Inflammatory macrophage treated with lipopolysaccharide for 4 hours (primary cell): ENCODE measurements around the gene CBX2.
A peak's percentile ranks its signal among the peaks of the same experiment; 100 is the strongest.
"Not testable (repeated sequence)": the region's sequence is repeated elsewhere in the genome, so short reads cannot be mapped to it uniquely, and the experiment has no call there.

Source experiments
- DNase-seq: peaks from one replicate; pipeline ENCODE4 v3.0.0-alpha.2; 2020

The CBX2 gene

DNA sequence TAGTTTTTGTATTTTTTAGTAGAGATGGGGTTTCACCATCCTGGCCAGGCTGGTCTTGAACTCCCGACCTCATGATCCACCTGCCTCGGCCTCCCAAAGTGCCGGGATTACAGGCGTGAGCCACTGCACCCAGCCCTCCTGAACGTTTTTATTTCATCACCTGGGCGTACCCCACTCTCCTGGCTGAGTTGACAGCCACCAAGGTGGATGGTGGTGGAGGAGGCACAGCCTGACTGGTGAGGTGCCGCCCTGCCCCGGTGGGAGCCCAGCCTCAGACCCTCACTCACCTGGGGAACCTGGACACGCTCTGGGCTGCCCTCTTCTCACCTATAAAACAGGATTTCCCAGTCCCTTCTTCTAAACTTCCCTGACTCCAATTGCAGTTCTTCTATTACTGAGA, 5.2 kb upstream of the CBX2 start:
- DNase-seq = not testable (repeated sequence)

DNA sequence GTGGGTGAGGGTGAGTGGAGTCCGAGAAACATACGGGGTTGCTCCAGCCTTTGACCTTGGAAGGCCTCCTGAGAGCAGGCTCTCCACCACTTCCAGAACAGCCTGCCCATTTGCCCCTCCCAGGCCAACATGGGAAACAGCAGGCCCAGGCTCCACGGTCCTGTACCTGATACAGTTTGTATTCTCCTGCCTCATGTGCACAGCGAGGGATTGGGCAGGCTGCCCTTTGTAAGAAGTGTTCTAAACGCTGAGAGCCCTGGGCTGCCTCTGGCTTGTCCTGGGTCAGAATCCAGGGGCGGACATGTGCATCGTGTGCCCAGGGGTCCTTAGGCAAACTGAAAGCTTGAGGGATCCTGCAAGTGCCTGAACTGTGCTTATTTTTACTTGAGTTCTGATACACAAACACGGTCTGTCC, 3.4 kb upstream of the CBX2 start:
- DNase-seq = no peak

DNA sequence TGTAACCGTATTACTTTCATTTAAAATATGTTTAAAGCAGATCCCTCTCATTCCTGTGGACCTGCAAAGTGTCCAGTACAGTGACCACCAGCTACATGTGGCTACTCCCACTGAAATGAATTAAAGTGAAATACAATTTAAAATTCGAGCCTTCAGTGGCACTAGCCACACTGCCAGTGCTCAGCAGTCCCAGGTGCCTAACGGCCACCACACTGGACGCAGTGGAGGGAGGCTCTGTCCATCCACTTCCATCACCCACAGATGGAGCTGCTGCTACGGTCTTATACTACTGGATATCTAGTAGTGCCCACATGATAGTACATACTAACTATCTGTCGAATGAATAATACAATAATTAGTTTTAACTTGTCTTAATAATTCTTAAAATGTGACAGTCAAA, 2.3 kb upstream of the CBX2 start:
- DNase-seq = no peak

DNA sequence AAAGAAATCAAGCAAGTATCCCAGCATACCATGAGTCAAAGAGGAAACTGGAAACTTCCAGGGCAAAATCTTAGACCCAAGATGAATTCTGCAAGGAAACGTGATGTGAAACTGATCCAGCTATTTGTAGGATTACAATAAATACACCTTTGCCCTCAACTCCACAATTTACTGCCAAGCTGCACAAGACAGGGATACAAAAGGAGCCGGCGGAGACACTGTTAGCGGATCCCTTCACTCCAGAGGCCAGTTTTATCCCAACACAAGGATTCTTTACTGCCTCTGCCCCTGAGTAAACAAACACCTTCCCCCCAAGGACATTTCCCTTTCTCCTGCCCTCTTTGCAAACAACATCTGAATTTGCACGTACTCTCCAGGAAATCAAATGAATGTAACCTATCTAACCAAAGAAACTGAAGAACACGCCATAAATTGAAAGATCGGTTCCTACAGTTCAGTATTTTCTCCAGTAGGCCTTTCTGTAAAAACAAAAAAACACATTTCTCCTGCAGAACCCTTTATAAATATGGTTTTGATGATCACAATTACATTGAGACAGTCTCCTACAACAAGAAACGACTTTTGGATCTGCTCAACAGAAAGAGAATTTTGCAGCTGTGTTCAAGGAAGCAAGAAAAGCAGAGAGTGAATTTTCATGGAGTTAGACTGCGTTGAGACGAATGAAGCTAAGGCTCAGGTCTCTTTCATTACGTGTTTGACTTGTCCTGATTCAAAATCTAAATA, 1.4 kb upstream of the CBX2 start:
- DNase-seq = no peak

DNA sequence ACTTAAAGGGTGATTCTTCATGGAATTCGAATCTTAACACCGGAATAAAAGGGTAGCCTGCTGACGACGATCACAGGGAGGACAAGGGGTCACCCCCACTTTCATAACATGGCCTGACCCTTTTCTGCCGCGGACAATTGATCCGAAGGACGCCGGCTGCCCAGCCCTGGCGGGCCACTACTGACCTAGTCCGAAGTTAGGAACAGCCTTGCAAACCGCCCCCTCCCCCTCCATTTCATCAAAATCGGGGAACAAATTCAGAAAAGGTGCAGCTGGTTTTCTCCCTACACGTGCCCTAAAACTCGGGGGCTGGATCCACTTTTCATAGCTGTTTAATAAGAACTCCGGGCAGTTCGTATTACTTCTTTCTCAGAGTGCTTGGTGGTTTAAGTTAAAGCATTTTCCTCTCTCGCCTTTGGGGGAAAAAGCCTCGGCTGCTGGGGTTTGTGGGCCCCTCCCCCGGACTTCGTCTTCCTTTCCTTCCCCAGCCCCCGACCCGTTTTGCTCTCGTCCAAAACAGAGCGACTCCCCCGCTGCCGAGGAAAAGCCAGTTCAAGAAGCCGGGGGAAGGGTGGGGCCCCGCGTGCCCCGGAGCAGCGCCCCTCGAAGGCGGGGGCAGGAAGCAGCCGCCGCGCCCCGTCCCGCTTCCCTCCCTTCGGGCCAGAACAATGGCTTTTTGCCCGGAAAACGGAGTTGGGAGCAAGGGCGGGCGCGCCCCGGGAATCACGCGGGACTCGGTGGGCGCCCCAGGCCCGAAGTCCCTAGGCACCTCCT, 641 bp upstream of the CBX2 start:
- peak; percentile 13 for DNase-seq

DNA sequence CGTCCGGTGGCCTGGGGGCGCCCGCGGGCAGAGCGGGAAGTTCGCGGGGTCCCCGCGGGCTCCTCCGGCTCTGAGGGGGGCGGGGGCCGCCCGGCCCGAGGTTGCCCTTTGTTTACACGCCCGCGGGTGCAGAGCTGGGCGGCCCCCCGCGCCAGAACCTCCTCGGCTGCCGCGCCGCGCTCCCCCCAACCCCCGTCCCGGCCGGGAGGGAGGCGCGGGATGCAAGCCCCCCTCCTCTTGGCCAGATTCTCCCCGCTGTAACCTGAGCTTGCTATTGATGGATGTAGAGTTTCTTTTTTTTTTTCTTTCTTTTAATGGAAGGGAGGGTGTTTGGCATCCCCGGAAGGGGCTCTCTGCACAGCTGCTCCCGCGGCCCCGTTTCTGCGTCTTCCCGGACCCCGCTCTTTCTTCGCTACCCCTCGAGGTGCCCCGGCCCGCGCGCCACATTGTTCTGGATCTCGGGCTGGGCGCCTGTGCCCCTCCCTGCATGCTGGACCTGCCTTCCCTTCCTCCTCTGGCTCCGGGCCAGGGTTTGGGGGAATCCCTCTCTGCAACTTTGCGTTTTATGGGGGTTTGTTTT, 646 bp downstream of the CBX2 start:
- DNase-seq = no peak

DNA sequence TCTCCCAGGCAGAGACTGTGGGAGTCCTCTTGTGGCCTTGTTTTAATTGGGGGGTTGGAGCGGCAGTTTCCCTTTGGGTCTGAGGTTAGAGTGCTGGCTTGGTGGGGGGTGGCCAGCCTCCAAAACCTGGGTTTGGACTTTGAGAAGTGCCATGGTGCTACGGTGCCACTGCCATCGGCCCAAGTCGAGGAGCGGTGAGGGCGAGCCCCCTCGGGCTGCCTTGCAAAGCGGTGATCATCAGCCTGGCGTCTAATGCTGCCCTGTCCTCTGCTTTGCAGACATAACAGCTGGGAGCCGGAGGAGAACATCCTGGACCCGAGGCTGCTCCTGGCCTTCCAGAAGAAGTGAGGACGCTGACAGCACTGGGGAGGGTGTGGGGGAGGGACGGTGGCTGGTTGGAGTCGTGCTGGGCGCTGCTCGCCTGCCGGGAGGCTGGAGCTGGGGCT, 1.2 kb downstream of the CBX2 start:
- no peak for DNase-seq

DNA sequence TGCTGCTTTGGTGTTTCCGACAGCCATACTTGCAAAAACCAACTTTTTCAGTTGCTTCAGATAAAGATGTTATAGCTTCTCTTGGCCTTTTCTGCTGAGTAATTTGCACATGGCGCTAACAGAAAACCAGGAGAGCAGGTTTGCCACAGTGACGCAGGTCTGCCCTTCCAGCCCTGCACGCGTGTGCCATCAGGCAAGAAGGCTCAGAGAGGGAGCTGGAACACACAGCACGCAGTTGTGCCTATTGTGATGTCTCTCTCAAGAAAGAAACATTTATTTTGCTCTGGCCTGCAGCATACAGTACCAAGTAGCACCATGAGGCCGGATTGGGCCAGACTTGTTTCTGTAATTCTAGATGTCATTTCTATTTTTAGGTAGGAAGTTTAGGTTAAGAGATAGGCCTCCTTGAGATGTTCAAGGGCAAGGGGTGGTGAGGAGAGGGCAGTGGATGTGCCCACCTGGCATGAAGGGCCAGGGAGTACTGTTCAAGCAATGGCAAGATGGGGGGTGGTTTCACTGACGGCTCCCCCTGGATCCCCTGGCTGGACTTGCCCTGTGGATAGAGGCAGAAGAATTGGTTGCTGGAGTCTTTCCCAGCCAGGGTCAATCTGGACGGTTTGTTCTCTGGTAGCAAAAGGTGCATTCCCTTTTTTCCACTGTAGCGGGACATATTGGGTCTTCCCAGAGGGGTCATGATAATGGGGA, 1.9 kb downstream of the CBX2 start:
- no peak for DNase-seq

DNA sequence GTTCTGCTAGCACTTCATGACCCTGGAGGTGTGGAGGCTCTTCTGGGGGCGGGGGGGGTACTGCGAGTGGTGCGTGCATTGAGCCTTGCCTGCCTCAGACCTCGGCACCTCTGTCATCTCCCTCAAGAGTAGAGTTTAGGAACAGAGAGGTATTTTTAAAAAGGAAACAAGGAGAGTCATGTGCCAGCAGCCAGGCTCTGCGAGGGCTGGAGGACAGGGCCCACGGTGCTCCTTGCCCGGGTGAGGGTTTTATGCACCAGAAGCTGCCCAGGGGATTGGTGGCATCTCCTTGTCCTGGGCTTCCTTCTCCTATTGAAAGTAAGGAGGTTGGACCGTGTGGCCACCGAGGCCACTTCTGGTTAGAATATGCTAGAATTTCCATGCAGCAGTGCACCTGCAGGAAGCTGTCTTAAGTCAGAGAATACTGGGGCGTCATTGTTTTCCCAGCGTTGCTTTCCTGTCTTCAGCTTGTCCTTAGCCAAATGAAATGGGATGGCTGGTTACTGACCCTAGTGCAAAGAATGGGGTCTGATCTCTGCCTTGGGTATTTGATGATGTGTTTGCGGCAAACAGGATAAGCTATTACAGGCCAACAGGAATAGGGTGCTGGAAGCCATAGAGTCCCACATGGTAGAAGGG, 3.2 kb downstream of the CBX2 start:
- no peak for DNase-seq

DNA sequence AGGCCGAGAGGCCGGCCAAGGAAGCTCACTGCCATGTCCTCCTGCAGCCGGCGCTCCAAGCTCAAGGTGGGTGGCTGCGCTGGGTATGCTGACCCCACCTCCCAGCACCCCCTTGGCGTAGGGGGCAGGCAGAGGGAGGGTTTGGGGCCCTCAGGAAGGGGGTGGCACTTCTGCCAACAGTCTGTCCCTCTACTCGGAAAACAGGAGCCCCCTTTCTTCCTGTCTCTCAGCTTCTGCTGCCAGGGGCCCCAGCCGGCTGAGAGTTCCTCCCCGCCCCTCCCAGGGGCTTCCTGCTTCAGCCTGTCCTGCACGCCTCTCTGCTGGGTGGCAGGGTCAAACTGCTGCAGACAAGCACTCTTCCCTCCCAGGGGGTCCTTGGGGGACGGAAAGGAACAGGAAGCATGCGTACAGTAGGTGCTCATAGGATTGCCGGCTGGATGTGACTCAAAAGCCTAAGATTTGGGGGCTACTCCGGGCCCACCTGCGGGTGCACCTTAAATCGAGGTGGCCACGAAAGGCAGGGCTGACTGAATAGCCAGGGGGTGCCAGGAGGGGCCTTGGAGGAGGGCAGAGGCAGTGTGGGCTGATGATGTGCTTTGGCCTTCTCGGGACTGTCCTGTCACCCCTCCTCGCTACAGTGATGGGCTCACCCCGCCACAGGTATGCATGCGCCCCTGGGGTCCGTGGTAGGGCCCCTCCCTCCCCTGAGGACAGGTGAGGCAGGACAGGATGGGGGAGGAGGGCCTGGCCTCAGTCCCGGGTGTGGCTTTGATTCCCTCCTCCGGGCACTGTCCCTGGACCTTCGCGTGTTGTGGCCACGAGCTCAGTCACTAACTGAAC, 4.0 kb downstream of the CBX2 start:
- no peak for DNase-seq

DNA sequence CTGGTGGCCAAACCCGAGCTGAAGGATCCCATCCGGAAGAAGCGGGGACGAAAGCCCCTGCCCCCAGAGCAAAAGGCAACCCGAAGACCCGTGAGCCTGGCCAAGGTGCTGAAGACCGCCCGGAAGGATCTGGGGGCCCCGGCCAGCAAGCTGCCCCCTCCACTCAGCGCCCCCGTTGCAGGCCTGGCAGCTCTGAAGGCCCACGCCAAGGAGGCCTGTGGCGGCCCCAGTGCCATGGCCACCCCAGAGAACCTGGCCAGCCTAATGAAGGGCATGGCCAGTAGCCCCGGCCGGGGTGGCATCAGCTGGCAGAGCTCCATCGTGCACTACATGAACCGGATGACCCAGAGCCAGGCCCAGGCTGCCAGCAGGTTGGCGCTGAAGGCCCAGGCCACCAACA, 5.9 kb downstream of the CBX2 start:
- no peak for DNase-seq

DNA sequence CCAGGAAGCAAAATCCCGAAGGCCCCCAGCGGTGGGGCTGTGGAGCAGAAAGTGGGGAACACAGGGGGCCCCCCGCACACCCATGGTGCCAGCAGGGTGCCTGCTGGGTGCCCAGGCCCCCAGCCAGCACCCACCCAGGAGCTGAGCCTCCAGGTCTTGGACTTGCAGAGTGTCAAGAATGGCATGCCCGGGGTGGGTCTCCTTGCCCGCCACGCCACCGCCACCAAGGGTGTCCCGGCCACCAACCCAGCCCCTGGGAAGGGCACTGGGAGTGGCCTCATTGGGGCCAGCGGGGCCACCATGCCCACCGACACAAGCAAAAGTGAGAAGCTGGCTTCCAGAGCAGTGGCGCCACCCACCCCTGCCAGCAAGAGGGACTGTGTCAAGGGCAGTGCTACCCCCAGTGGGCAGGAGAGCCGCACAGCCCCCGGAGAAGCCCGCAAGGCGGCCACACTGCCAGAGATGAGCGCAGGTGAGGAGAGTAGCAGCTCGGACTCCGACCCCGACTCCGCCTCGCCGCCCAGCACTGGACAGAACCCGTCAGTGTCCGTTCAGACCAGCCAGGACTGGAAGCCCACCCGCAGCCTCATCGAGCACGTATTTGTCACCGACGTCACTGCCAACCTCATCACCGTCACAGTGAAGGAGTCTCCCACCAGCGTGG, 6.5 kb downstream of the CBX2 start:
- DNase-seq = no peak

DNA sequence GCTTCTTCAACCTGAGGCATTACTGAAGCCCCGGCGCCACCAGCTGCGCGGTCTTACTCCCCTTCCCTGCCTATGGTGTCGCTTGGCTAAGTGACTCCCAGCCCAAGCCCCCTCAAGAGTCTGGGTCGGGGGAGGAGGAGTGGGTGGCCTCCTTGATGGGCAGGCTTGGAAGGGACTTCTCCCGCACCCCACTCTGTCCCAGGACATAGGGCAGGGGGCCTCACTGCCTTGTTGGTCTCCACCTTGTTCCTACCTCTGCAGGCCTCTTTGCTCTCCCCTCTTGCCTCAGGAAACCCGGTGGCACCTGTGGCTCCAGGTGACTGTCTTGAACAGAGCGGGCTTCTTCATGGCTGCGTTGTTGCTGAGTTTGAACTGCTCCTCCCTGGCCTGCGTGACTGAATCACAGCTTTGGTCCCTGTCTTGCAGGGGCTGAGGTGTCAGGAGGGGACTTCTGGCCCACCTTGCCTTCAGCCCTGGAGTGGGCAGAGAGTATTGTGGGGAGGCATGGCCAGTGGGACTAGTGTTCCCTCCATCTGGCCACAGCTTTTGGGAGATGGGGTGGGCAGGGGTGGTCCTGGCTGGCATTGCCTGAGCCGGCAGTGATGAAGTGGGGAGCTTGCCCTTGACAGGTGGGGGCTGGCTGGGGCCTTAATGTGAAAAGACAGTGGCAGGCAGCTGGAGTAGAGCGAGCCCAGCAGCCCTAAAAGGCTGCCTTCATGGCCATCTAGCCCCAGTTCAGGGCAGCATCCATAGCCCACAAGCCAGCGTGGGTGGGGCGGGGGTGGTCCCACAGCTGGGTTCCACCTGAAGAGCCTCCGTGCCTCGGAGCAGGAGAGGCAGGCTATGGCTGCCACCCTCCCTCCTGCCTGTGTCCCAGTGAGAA, 7.3 kb downstream of the CBX2 start:
- no peak for DNase-seq

DNA sequence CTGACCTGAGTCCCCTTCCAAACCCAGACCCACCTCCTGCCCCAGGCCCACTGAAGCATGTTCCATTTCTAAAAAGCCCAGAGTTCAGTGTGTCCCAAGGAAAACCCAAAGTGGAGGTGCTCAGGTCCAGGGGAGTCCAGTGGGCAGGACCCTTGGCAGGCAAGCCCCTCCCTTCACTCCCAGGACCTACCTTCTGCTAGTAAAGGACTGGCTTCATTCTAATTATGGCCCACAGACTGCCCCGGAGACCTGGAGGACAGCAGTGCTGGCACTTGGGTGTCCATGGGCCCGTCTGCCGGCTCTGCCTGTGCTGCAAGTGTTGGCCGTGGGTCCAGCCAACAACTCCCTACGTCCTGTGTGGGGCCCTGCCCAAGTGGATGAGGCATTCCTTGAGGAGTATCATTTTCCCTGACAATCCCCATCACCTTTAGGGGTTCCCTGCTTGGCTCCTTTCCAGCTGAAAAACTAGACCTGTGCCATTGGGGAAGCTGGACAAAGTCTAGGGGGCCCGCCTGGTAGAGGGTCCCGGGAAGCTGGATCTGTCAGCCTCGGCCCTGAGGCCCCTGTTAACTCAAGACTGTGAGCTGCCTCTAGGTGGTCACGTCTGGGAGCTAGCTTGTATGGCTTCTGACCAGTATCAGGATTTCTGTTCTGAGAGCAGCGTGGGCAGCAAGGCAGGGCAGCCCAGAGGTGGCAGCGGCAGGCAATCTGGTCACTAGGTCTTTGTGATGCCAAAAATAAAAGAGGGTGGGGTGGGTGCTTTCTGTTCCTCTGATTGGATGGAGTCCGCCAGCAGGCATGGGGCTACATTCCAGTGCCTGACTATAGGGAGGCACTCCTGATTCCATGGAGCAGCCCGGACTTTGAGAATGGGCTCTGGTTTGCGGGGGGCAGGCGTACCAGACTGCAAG, 8.2 kb downstream of the CBX2 start:
- no peak for DNase-seq

DNA sequence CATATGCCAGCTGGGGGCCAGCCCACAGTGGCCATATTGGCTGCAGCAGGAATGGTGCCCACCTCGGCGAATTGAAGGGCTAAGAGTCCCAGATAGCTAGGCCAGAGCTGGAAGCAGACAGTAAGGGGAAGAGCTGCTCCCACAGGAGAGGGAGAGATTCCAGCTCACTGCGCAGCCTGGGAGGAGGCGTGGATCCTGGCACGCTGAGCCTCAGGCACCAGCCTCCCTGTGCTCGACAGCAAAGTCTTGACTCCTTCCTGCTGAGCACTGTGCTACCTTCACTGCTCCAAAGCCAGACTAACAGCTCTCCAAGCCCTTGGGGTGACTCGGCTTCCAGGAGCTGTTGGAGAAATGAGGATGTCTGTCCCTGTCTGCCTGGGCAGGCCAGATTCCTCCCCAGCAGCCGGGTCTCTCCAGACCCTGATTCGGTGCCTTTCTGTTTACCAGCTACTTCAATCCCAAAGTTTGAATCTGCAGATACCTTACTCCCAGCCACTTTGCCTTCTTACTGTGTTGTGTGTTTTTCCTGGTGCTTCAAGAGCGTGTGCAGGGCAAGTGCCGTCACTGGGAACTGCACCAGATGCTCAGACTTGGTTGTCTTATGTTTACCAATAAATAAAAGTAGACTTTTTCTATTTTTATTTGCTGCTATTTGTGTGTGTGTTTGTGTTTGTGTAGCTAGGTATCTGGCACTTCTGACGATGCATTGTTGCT, 9.1 kb downstream of the CBX2 start:
- DNase-seq = no peak

DNA sequence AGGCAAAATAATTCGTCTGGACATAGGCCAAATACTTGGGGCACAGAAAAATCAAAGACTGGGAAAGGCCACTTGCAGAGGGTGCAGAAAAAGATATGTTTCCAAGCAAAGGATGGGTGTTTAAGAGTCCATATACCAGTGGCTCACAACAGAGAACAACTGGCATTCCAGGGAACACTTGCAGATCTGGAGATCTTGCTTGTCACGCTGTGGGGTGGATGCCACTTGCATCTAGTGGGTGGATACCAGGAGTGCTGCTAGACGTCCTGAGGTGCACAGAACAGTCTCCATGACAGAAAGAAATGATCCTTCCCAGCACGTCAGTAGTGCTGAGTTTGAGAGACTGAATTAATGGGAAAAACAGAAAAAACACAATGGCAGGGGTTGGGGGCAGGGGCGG, 10.5 kb downstream of the CBX2 start:
- DNase-seq = no peak

DNA sequence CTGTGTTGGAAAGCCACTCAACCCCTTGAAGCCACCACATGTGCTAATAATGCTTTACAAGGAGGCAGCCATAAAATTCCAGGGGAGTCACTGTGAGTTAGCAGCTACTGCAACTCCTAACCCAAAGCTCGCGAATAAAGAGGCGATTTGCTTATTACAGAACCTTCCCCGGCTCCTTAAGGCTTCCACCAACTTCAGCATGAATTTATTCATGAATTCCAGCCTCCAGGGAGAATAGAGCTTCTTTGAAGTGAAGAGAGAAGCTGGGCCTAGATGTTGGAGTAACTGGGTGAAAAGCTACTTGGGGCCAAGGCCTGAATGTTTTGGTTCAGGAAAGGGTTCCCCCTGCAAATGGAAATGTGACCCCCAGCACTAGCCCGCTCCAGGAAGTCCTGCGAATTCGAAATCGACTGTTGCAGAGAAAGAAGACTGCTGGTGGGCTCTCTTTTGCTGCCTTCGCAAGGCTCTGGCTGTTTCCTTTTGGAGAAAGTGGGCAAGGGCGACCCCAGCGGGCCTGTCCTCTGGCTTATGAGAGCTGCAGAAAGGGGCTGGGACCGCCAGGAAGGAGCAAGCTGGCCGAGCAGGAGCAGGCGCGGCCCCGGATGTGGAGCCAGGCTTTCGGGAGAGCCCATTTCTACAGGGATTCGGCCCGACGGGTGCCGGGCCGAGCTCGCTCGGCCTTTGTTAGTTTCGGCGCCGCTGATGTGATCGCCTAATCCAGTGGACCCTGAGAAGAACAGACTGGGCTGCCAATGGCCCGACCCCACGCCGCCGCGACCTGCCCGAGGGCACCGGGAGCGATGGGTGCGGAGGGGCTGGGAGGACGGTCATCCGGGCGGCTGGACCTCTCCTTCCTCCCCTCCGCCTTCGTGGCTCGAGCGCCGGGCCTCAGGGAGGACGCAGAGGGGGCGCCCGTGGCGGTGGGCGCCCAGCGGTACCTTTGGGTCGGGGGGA, 11.3 kb downstream of the CBX2 start:
- DNase-seq = no peak
